Spleen (tissue), 7 donors: ENCODE results near the gene RPL29.

ENCODE experiments used
- POLR2A ChIP-seq, 3 donors: fragments of 450-650 bp; IDR thresholded peaks; one replicate each; pipeline ENCODE4 v1.5.1; 2017; ENCODE audit warnings: antibody characterized with exemption in 3 of 3, mild to moderate bottlenecking in 1 of 3
- POLR2AphosphoS5 ChIP-seq, 3 donors: sonication (generic); formaldehyde crosslinking; IDR thresholded peaks; one replicate each; pipeline ENCODE4 v1.5.1; 2017; ENCODE audit warnings: antibody characterized with exemption in 3 of 3
- TF ChIP-seq, protein P1 (sequence below), 11 experiments: fragments of 200-600 bp in 7 of 11; fragments of 450-650 bp in 4 of 11; sonication (generic) in 4 of 11; IDR thresholded peaks in 8 of 11; conservative IDR thresholded peaks in 3 of 11; 1 replicate in 7 of 11; 2 replicates in 4 of 11; pipeline versions ENCODE4 v1.4.0 to v1.8.0; 2016 to 2021; ENCODE audit warnings: antibody characterized with exemption in 11 of 11, inconsistent platforms in 4 of 11, mild to moderate bottlenecking in 1 of 11
- donor health status: DM: no; HTN: no; CAD: no; lungs with moderate emphysema.
- donor health status: DM: no; HTN: no; CAD: no.
- donor health status: DM: no; HTN: no; CAD: no.

DNA sequence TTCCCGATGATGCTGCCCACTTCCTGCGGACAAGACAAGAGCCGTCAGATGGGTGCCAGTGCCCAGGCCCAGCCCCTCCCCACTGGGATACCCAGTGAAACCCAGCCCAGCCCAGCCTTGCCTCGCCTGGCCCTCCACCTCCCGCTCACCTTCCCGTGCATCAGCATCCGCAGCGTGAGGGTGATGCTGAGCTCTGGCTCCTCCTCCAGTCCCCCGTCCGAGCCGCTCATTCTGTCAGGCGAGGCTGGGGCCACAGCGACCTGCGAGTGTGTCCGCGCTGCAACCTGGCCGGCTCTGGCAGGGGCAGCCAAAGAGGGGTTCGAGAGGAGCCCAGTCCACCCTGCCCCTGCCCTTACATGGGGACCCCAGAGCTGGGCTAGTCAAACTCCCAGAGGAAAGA is 34.7 kb downstream of the RPL29 start:
- no peak for TF ChIP-seq POLR2AphosphoS5 (IDR thresholded peaks at IDR 0.05)
- TF ChIP-seq, protein P1, sequence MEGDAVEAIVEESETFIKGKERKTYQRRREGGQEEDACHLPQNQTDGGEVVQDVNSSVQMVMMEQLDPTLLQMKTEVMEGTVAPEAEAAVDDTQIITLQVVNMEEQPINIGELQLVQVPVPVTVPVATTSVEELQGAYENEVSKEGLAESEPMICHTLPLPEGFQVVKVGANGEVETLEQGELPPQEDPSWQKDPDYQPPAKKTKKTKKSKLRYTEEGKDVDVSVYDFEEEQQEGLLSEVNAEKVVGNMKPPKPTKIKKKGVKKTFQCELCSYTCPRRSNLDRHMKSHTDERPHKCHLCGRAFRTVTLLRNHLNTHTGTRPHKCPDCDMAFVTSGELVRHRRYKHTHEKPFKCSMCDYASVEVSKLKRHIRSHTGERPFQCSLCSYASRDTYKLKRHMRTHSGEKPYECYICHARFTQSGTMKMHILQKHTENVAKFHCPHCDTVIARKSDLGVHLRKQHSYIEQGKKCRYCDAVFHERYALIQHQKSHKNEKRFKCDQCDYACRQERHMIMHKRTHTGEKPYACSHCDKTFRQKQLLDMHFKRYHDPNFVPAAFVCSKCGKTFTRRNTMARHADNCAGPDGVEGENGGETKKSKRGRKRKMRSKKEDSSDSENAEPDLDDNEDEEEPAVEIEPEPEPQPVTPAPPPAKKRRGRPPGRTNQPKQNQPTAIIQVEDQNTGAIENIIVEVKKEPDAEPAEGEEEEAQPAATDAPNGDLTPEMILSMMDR (IDR thresholded peaks at IDR 0.05 in 8 of 11, conservative IDR thresholded peaks at IDR 0.05 in 3 of 11): no peak
- TF ChIP-seq POLR2A (IDR thresholded peaks at IDR 0.05): no peak
